Caco-2 (cell line): Measurements from ENCODE around the gene ZNF705A. TPM values are rescaled to one million over a fixed set of nuclear protein-coding genes. Genes with fewer than 3 reads are reported as not detected.
"Not testable (repeated sequence)": the region's sequence is repeated elsewhere in the genome, so short reads cannot be mapped to it uniquely, and the experiment has no call there.

Source experiments
- BruUV-seq: library from RNA; stranded (reverse); fragments of 400-500 nt; replicated peaks from 2 replicates; lab custom pipeline; 2021; lab: Mats Ljungman, UMichigan
- CTCF ChIA-PET: fragments of 300-600 bp; sonication (Branson Sonifier 250); formaldehyde crosslinking; loops from one replicate; lab custom pipeline; 2022; ENCODE audit warnings: antibody characterized with exemption; lab: Charles Lee
- POLR2A ChIA-PET: fragments of 300-600 bp; sonication (Branson Sonifier 250); formaldehyde crosslinking; loops from one replicate; lab custom pipeline; 2022; ENCODE audit warnings: antibody characterized with exemption; lab: Charles Lee
- DNase-seq, 2 experiments: peaks; one replicate each; pipeline versions ENCODE4 v3.0.0 to v3.0.0-alpha.2; 2020 to 2022
- H3K27me3 ChIP-seq: replicated peaks from 2 replicates; pipeline ENCODE4 v1.6.0; 2011; ENCODE audit warnings: low read length; ENCODE audit not compliant: control insufficient read depth, insufficient read depth
- H3K36me3 ChIP-seq: 2 replicates; pipeline ENCODE4 v1.5.1; 2011; ENCODE audit warnings: low read length; ENCODE audit not compliant: control insufficient read depth, insufficient read depth
- H3K4me1 ChIP-seq: fragments of 250-450 bp; sonication (Bioruptor Pico); 2 replicates; pipeline ENCODE4 v1.5.1; 2020; ENCODE audit warnings: mild to moderate bottlenecking
- H3K4me3 ChIP-seq: 2 replicates; pipeline ENCODE4 v1.5.1; 2011; ENCODE audit warnings: low read depth, mild to moderate bottlenecking, control low read depth, low read length
- H3K9me3 ChIP-seq: fragments of 250-450 bp; sonication (Bioruptor Pico); 2 replicates; pipeline ENCODE4 v1.5.1; 2020; ENCODE audit warnings: mild to moderate bottlenecking, moderate library complexity
- H3K27ac Mint-ChIP-seq: one replicate; pipeline ENCODE4 v1.8.0; 2022; ENCODE audit warnings: mixed read lengths; ENCODE audit not compliant: unreplicated experiment
- H3K27me3 Mint-ChIP-seq: one replicate; pipeline ENCODE4 v1.8.0; 2022; ENCODE audit warnings: mixed read lengths; ENCODE audit not compliant: insufficient read depth, unreplicated experiment
- H3K36me3 Mint-ChIP-seq: one replicate; pipeline ENCODE4 v1.8.0; 2022; ENCODE audit warnings: mild to moderate bottlenecking, mixed read lengths; ENCODE audit not compliant: insufficient read depth, unreplicated experiment
- H3K4me1 Mint-ChIP-seq: one replicate; pipeline ENCODE4 v1.8.0; 2022; ENCODE audit warnings: low read depth, mixed read lengths; ENCODE audit not compliant: unreplicated experiment
- H3K4me3 Mint-ChIP-seq: one replicate; pipeline ENCODE4 v1.8.0; 2022; ENCODE audit warnings: mild to moderate bottlenecking, moderate library complexity, mixed read lengths; ENCODE audit not compliant: unreplicated experiment
- H3K9me3 Mint-ChIP-seq: one replicate; pipeline ENCODE4 v1.8.0; 2022; ENCODE audit warnings: mixed read lengths; ENCODE audit not compliant: unreplicated experiment
- intact Hi-C: fragments of 100-400 bp; cut with micrococcal nuclease; formaldehyde crosslinking; loops from one replicate; pipeline ENCODE4 v1.10.0; 2022; ENCODE audit not compliant: unreplicated experiment
- total RNA-seq: library from RNA; stranded (reverse); gene quantifications from 2 replicates; pipeline ENCODE4 v1.2.3, GENCODE V29; 2022
- TF ChIP-seq, protein P1 (sequence below), 2 experiments: fragments of 200-600 bp in 1 of 2; IDR thresholded peaks; 1 replicate in 1 of 2; 2 replicates in 1 of 2; pipeline versions ENCODE4 v1.5.1 to v1.8.0; 2011 to 2022; ENCODE audit warnings: antibody characterized with exemption in 1 of 2, control low read depth in 1 of 2, inconsistent platforms in 1 of 2, low read depth in 1 of 2, low read length in 1 of 2, mild to moderate bottlenecking in 1 of 2, moderate library complexity in 1 of 2; ENCODE audit not compliant: insufficient read depth in 1 of 2, severe bottlenecking in 1 of 2, unreplicated experiment in 1 of 2

ZNF705A gene
- total RNA-seq, 1 experiment from 2014 or later = not detected

DNA sequence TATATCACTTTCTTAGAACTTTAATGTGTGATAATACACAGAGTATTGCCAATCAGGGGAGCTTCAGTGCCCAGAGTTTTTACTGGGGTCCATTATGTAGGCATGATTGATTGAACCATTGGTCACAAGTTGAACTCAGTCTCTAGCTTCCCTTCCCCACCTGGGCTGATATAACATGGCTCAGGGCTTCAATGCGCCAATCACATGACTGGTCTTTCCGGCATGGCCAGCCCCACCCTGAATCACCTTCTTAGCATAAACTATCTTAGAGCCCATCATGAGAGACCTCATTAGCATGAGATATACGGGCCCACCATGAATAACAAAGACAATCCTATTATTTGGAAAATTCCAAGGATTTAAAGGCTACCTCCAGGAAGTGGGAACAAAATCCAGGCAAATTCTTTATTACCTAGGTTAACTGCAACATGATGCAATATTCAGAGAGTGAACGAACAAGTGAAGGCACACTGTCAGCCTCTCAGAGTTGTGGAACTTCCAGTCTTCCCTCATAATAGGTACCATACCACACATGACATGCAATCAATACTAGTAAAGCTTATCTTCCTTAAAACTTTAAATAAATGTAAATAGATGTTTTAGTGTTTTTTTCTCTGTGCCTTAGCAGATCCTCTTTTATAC lies 36.6 kb upstream of the ZNF705A start:
- TF ChIP-seq, protein P1, sequence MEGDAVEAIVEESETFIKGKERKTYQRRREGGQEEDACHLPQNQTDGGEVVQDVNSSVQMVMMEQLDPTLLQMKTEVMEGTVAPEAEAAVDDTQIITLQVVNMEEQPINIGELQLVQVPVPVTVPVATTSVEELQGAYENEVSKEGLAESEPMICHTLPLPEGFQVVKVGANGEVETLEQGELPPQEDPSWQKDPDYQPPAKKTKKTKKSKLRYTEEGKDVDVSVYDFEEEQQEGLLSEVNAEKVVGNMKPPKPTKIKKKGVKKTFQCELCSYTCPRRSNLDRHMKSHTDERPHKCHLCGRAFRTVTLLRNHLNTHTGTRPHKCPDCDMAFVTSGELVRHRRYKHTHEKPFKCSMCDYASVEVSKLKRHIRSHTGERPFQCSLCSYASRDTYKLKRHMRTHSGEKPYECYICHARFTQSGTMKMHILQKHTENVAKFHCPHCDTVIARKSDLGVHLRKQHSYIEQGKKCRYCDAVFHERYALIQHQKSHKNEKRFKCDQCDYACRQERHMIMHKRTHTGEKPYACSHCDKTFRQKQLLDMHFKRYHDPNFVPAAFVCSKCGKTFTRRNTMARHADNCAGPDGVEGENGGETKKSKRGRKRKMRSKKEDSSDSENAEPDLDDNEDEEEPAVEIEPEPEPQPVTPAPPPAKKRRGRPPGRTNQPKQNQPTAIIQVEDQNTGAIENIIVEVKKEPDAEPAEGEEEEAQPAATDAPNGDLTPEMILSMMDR (IDR thresholded peaks at IDR 0.05; ENCODE audit: insufficient read depth in 1 of 2, low read depth in 1 of 2, low read length in 1 of 2, severe bottlenecking in 1 of 2, unreplicated experiment in 1 of 2) = no peak
- CTCF ChIA-PET = interaction anchor here (1.0 kb wide), 1 partner anchor 117 kb away, joined by 3 read pairs; no protein-coding TSS in a partner anchor
- H3K27me3 ChIP-seq = no peaks in the 10 kb centered on the region
- no peak overlapping the region for H3K4me3 ChIP-seq
- H3K36me3 ChIP-seq = no peaks in the 10 kb centered on the region
- H3K9me3 ChIP-seq = no peaks in the 10 kb centered on the region
- BruUV-seq = no TSS peak
- Mint-ChIP-seq H3K36me3 (no peaks in the 10 kb centered on the region), H3K4me1 (no peaks in the 10 kb centered on the region), H3K27me3 (no peaks in the 10 kb centered on the region), H3K9me3 (no peaks in the 10 kb centered on the region), H3K4me3 (no peak overlapping the region), H3K27ac (no peak overlapping the region)
- POLR2A ChIA-PET = no interaction called here
- intact Hi-C loops = no loop called here
- DNase-seq = no peak
- H3K4me1 ChIP-seq = no peaks in the 10 kb centered on the region

DNA sequence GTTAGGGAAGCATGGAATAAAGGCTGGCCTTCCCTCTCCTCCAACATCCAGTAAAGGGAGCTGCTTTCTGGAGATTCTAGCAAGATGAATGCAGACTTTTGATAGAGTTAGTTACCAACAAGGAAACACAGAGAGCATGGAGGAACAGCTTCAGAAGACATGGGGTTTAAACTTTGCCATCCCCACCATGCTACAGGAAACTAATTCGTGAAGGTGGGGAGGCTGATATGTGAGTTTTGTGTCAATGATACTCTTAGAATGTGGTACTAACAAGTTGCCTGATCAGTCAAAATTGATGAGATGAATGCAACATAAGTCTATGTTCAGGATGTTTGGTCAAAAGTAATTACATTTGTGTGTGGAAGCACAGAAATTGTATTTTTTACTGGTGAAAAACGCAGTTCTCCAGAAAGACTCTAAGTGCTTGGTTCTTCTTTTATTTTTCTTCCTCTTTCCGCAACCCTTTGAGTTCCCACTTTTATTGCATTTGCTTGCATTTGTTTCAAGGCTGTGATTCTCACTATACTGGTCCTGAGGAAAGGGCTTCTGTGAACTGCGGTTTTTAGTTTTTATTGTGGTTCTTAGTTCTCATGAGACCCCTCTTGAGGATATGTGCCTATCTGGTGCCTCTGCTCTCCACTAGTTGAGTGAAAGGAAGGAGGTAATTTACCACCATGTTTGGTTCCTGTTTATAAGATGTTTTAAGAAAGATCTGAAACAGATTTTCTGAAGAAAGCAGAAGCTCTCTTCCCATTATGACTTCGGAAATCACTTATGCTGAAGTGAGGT lies 33.5 kb upstream of the ZNF705A start, which contains the start of gene CLEC4A:
Gene CLEC4A (plus strand): TSS at position 494 of the 789 bp plus-strand sequence. CDS start 262 bp downstream, at position 756.
- H3K9me3 ChIP-seq = no peaks in the 10 kb centered on the region
- Mint-ChIP-seq H3K36me3 (no peaks in the 10 kb centered on the region), H3K27me3 (no peaks in the 10 kb centered on the region), H3K27ac (no peak within 1 kb of the TSS), H3K4me1 (no peaks in the 10 kb centered on the region), H3K4me3 (no peak within 1 kb of the TSS), H3K9me3 (no peaks in the 10 kb centered on the region)
- TF ChIP-seq, protein P1 (IDR thresholded peaks at IDR 0.05; ENCODE audit: insufficient read depth in 1 of 2, low read depth in 1 of 2, low read length in 1 of 2, severe bottlenecking in 1 of 2, unreplicated experiment in 1 of 2) = no peak
- intact Hi-C loops = no loop called here
- CTCF ChIA-PET = no interaction called here
- POLR2A ChIA-PET = no interaction called here
- no peak within 1 kb of the TSS for H3K4me3 ChIP-seq
- no peaks in the 10 kb centered on the region for H3K27me3 ChIP-seq
- H3K36me3 ChIP-seq = no peaks in the 10 kb centered on the region
- DNase-seq = no peak
- H3K4me1 ChIP-seq = no peaks in the 10 kb centered on the region
- no TSS peak for BruUV-seq

DNA sequence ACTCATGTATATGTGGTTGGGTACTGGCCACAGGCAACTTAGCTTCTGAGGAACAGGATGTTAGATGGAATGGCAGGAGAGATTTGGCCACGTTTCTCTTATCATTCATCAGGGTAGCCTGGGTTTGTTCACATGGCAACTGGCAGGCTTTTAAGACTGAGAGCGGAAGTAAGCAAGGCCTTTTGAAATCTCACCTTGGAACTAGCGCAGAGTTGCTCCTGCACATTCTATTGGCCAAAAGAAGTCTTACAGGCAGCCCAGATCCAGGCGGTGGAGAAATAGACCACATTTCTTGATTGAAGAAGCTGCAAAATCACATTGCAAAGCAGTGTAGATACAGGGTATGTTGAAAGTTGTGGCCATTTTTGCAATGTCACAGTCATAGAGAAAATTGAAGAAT lies 29.7 kb upstream of the ZNF705A start:
- intact Hi-C loops = no loop called here

DNA sequence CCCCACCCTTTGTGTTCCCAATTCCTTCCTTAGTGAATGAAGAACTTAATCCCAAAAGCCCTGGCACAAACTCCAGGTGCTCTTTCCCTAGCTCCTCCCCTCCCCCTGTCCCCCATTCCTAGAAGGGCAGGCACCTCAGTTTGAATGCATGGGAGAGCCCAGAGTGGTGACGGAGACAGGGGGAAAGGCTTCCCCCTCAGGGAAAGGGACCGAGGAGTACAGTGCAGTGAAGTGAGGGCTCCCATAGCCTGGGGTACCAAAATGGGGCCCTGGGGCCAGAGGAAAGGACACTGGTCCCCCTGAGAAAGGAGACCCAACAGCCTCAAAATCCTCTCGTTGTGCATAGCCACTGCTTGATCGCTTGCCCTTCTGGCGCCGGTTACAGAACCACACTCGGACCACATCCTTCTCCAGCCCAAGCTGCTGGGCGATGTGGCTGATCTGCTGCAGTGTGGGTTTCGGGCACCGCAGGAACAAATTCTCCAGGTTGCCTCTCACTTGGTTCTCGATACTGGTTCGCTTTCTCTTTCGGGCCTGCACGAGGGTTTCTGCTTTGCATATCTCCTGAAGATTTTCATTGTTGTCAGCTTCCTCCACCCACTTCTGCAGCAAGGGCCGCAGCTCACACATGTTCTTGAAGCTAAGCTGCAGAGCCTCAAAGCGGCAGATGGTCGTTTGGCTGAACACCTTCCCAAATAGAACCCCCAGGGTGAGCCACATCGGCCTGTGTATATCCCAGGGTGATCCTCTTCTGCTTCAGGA lies 23.0 kb upstream of the ZNF705A start:
- BruUV-seq, H3K27me3 Mint-ChIP-seq, H3K4me3 Mint-ChIP-seq, H3K36me3 Mint-ChIP-seq, H3K27ac Mint-ChIP-seq, H3K4me3 ChIP-seq, intact Hi-C loops, CTCF ChIA-PET, POLR2A ChIA-PET, H3K9me3 ChIP-seq, H3K9me3 Mint-ChIP-seq, DNase-seq, H3K4me1 Mint-ChIP-seq, H3K36me3 ChIP-seq, H3K4me1 ChIP-seq, H3K27me3 ChIP-seq: not testable (repeated sequence)

More for the DNA sequence above, 29.7 kb upstream of the ZNF705A start:
- Mint-ChIP-seq H3K36me3 (no peaks in the 10 kb centered on the region), H3K27me3 (no peaks in the 10 kb centered on the region), H3K4me1 (no peaks in the 10 kb centered on the region), H3K27ac (no peak overlapping the region), H3K4me3 (no peak overlapping the region), H3K9me3 (no peaks in the 10 kb centered on the region)
- H3K9me3 ChIP-seq = no peaks in the 10 kb centered on the region
- TF ChIP-seq, protein P1 (IDR thresholded peaks at IDR 0.05; ENCODE audit: insufficient read depth in 1 of 2, low read depth in 1 of 2, low read length in 1 of 2, severe bottlenecking in 1 of 2, unreplicated experiment in 1 of 2) = no peak
- BruUV-seq = no TSS peak
- H3K4me3 ChIP-seq = no peak overlapping the region
- no peak for DNase-seq
- no peaks in the 10 kb centered on the region for H3K27me3 ChIP-seq
- H3K4me1 ChIP-seq = no peaks in the 10 kb centered on the region
- no peaks in the 10 kb centered on the region for H3K36me3 ChIP-seq
- ChIA-PET POLR2A (no interaction called here), CTCF (no interaction called here)
